Gastroesophageal sphincter (tissue), 4 donors: ENCODE results near the gene ARID5B. TPM values are rescaled to one million over a fixed set of nuclear protein-coding genes. Genes with fewer than 3 reads are reported as not detected.

ENCODE experiments used
- ATAC-seq: fragments of 150-250 bp; one replicate; pipeline ENCODE4 v1.9.1; 2016; ENCODE audit warnings: mild to moderate bottlenecking, moderate library complexity
- H3K27ac ChIP-seq, 4 donors: fragments of 200-600 bp; sonication (generic) in 3 of 4; 1 replicate in 3 of 4; 2 replicates in 1 of 4; pipeline ENCODE4 v1.5.1; 2016 to 2019
- H3K27me3 ChIP-seq: fragments of 200-600 bp; sonication (generic); one replicate; pipeline ENCODE4 v1.5.1; 2019
- H3K36me3 ChIP-seq, 2 donors: fragments of 200-600 bp; sonication (generic); one replicate each; pipeline ENCODE4 v1.5.1; 2019; ENCODE audit warnings: control low read depth in 1 of 2
- H3K4me1 ChIP-seq, 3 donors: fragments of 200-600 bp; sonication (generic); 1 replicate in 2 of 3; 2 replicates in 1 of 3; pipeline ENCODE4 v1.5.1; 2016 to 2019; ENCODE audit warnings: control low read depth in 2 of 3
- H3K4me3 ChIP-seq, 2 donors: fragments of 200-600 bp; sonication (generic); one replicate each; pipeline ENCODE4 v1.5.1; 2019; ENCODE audit warnings: mild to moderate bottlenecking in 1 of 2, moderate library complexity in 1 of 2
- H3K9me3 ChIP-seq, 3 donors: fragments of 200-600 bp; sonication (generic); one replicate each; pipeline ENCODE4 v1.5.1; 2017 to 2019; ENCODE audit warnings: control low read depth in 2 of 3
- CTCF ChIP-seq, 4 experiments: fragments of 200-600 bp in 2 of 4; fragments of 450-650 bp in 2 of 4; sonication (generic) in 1 of 4; IDR thresholded peaks; one replicate each; pipeline ENCODE4 v1.5.1; 2017 to 2019; ENCODE audit warnings: antibody characterized with exemption in 4 of 4, mild to moderate bottlenecking in 2 of 4, moderate library complexity in 2 of 4
- EP300 ChIP-seq: sonication (generic); formaldehyde crosslinking; IDR thresholded peaks from one replicate; pipeline ENCODE4 v1.6.1; 2017; ENCODE audit warnings: antibody characterized with exemption, mild to moderate bottlenecking
- POLR2A ChIP-seq, 2 donors: fragments of 450-650 bp; IDR thresholded peaks; one replicate each; pipeline ENCODE4 v1.6.1; 2017; ENCODE audit warnings: antibody characterized with exemption in 2 of 2, mild to moderate bottlenecking in 2 of 2, moderate library complexity in 1 of 2
- POLR2AphosphoS5 ChIP-seq: sonication (generic); formaldehyde crosslinking; IDR thresholded peaks from one replicate; pipeline ENCODE4 v1.6.1; 2017; ENCODE audit warnings: antibody characterized with exemption
- WGBS, 2 donors: methylation state at CpG; one replicate each; pipeline ENCODE4 v1.1.5; 2018; ENCODE audit warnings: low coverage in 1 of 2; 5-methylcytosine and 5-hydroxymethylcytosine counted together
- total RNA-seq, 4 donors: library from RNA; depleted of rRNA; stranded (reverse); fragments of >200 nt; gene quantifications; one replicate each; pipeline ENCODE4 v1.1.0, GENCODE V29; 2016

The ARID5B gene
- total RNA-seq, 4 donors from 2014 or later = 34.7 to 81.4 (median 62.5) TPM

- 13 to 26% methylated on average over 2 to 3 of the region's 3 CpGs for WGBS, 2 donors
- H3K4me1 ChIP-seq = peaks cover 23 to 58% (median 38%) of the 10 kb centered on the region in 3 donors
- ATAC-seq = peak; percentile 38
- H3K9me3 ChIP-seq = no peaks in the 10 kb centered on the region
- no peaks in the 10 kb centered on the region for H3K27me3 ChIP-seq
- H3K36me3 ChIP-seq = peaks cover 0 to 47% of the 10 kb centered on the region in 2 donors
- no peak for TF ChIP-seq POLR2A (IDR thresholded peaks at IDR 0.05)
- no peak for TF ChIP-seq EP300
- TF ChIP-seq CTCF (IDR thresholded peaks at IDR 0.05) = no peak
- TF ChIP-seq POLR2AphosphoS5 = peak; percentile 16
- no peak overlapping the region for H3K4me3 ChIP-seq
- peak overlapping the region; percentile 81 to 96 (median 84) for H3K27ac ChIP-seq
Measured at GRCh38 chr10:62083412-62084267, 182.1 kb downstream of the ARID5B start.

GRCh38 chr10:62084451-62084850, 183.0 kb downstream of the ARID5B start:
- H3K9me3 ChIP-seq = no peaks in the 10 kb centered on the region
- ATAC-seq = no peak
- 17 to 34% methylated on average over 2 of the region's 2 CpGs for WGBS, 2 donors
- H3K4me3 ChIP-seq = no peak overlapping the region
- peaks cover 23 to 58% (median 38%) of the 10 kb centered on the region in 3 donors for H3K4me1 ChIP-seq
- TF ChIP-seq EP300 = no peak
- no peak for TF ChIP-seq POLR2A (IDR thresholded peaks at IDR 0.05)
- no peak for TF ChIP-seq CTCF (IDR thresholded peaks at IDR 0.05)
- TF ChIP-seq POLR2AphosphoS5 = peak; percentile 30
- peak overlapping the region; percentile 81 to 96 (median 84) for H3K27ac ChIP-seq
- H3K27me3 ChIP-seq = no peaks in the 10 kb centered on the region
- peaks cover 0 to 47% of the 10 kb centered on the region in 2 donors for H3K36me3 ChIP-seq

GRCh38 chr10:62085404-62085803, 183.9 kb downstream of the ARID5B start:
- H3K27me3 ChIP-seq = no peaks in the 10 kb centered on the region
- H3K4me1 ChIP-seq = peaks cover 23 to 50% (median 38%) of the 10 kb centered on the region in 3 donors
- TF ChIP-seq POLR2AphosphoS5 (no peak), POLR2A (IDR thresholded peaks at IDR 0.05) (no peak), EP300 (no peak), CTCF (IDR thresholded peaks at IDR 0.05) (no peak)
- ATAC-seq = no peak
- WGBS, 2 donors = 61 to 84% methylated on average over 2 of the region's 2 CpGs
- peaks cover 0 to 51% of the 10 kb centered on the region in 2 donors for H3K36me3 ChIP-seq
- H3K9me3 ChIP-seq = no peaks in the 10 kb centered on the region
- no peak overlapping the region for H3K4me3 ChIP-seq
- H3K27ac ChIP-seq = peak overlapping the region; percentile 57 to 86 (median 82)

GRCh38 chr10:62085821-62086220, 184.3 kb downstream of the ARID5B start:
- Histone ChIP-seq H3K36me3 (peaks cover 0 to 55% of the 10 kb centered on the region in 2 donors), H3K4me1 (peaks cover 23 to 46% (median 34%) of the 10 kb centered on the region in 3 donors), H3K27me3 (no peaks in the 10 kb centered on the region), H3K27ac (peak overlapping the region in 2 of 4 donors; percentile 24 to 82), H3K4me3 (no peak overlapping the region), H3K9me3 (no peaks in the 10 kb centered on the region)
- 94 to 100% methylated on average over 2 of the region's 2 CpGs for WGBS, 2 donors
- no peak for TF ChIP-seq CTCF (IDR thresholded peaks at IDR 0.05)
- no peak for TF ChIP-seq POLR2A (IDR thresholded peaks at IDR 0.05)
- no peak for TF ChIP-seq EP300
- no peak for TF ChIP-seq POLR2AphosphoS5
- ATAC-seq = no peak

- 50 to 79% methylated on average over 2 of the region's 2 CpGs for WGBS, 2 donors
- Histone ChIP-seq H3K36me3 (peaks cover 0 to 70% of the 10 kb centered on the region in 2 donors), H3K4me1 (peaks cover 13 to 31% (median 19%) of the 10 kb centered on the region in 3 donors), H3K4me3 (no peak overlapping the region), H3K27me3 (no peaks in the 10 kb centered on the region), H3K27ac (no peak overlapping the region), H3K9me3 (no peaks in the 10 kb centered on the region)
- TF ChIP-seq POLR2A (IDR thresholded peaks at IDR 0.05) = no peak
- TF ChIP-seq EP300 = no peak
- TF ChIP-seq POLR2AphosphoS5 = no peak
- TF ChIP-seq CTCF (IDR thresholded peaks at IDR 0.05) = no peak
- ATAC-seq = no peak
Measured at GRCh38 chr10:62087329-62087728, 185.8 kb downstream of the ARID5B start.
